ENCODE data around the gene NEDD8. TPM values are rescaled to one million over a fixed set of nuclear protein-coding genes. Genes with fewer than 3 reads are reported as not detected.

NEDD8 gene
- total RNA-seq, 2 donors from 2014 or later, result 126 to 150 TPM

GRCh38 chr14:24213866-24214662 is 18.1 kb downstream of the NEDD8 start:
- H3K4me1 ChIP-seq, result peaks cover 5% of the 10 kb centered on the region
- no peaks in the 10 kb centered on the region for H3K27me3 ChIP-seq
- intact Hi-C loops (cut with DNase I), result no loop called here
- H3K36me3 ChIP-seq, result no peaks in the 10 kb centered on the region
- peak overlapping the region; percentile 68 for H3K4me3 ChIP-seq
- no peak for DNase-seq
- no peak for TF ChIP-seq CTCF (IDR thresholded peaks at IDR 0.05)
- H3K9ac ChIP-seq (ENCODE audit: low read depth in 2 of 2, low read length in 2 of 2), result peak overlapping the region in 1 of 2 donors; percentile 93
- H3K27ac ChIP-seq, result peak overlapping the region; percentile 98
- no peaks in the 10 kb centered on the region for H3K9me3 ChIP-seq

GRCh38 chr14:24212924-24213865 is 19.0 kb downstream of the NEDD8 start, which contains the start of gene CHMP4A:
Gene CHMP4A (minus strand): TSS chr14:24213488. CDS start chr14:24213439, 49 bp downstream.
- intact Hi-C loops (cut with DNase I), result no loop called here

GRCh38 chr14:24211311-24211710 is 20.9 kb downstream of the NEDD8 start:
- DNase-seq, result no peak
- no peak overlapping the region for H3K4me3 ChIP-seq

More at GRCh38 chr14:24212924-24213865, 19.0 kb downstream of the NEDD8 start, which contains the start of gene CHMP4A:
- peaks cover 5% of the 10 kb centered on the region for H3K4me1 ChIP-seq
- H3K36me3 ChIP-seq, result no peaks in the 10 kb centered on the region
- peak within 1 kb of the TSS; percentile 71 to 93 for H3K9ac ChIP-seq (ENCODE audit: low read depth in 2 of 2, low read length in 2 of 2)
- no peaks in the 10 kb centered on the region for H3K27me3 ChIP-seq
- no peak for TF ChIP-seq CTCF (IDR thresholded peaks at IDR 0.05)
- peak; percentile 97 for DNase-seq
- H3K4me3 ChIP-seq, result peak within 1 kb of the TSS; percentile 68
- H3K27ac ChIP-seq, result peak within 1 kb of the TSS; percentile 98
- no peaks in the 10 kb centered on the region for H3K9me3 ChIP-seq

GRCh38 chr14:24207625-24208024 is 24.5 kb downstream of the NEDD8 start:
- Histone ChIP-seq H3K4me3 (no peak overlapping the region), H3K4me1 (no peaks in the 10 kb centered on the region), H3K27ac (no peak overlapping the region), H3K36me3 (no peaks in the 10 kb centered on the region), H3K9me3 (no peaks in the 10 kb centered on the region), H3K27me3 (no peaks in the 10 kb centered on the region), H3K9ac (ENCODE audit: low read depth in 2 of 2, low read length in 2 of 2) (no peak overlapping the region)
- intact Hi-C loops (cut with DNase I), result no loop called here
- no peak for TF ChIP-seq CTCF (IDR thresholded peaks at IDR 0.05)
- no peak for DNase-seq

More at GRCh38 chr14:24211311-24211710, 20.9 kb downstream of the NEDD8 start:
- no peaks in the 10 kb centered on the region for H3K36me3 ChIP-seq
- no peak overlapping the region for H3K9ac ChIP-seq (ENCODE audit: low read depth in 2 of 2, low read length in 2 of 2)
- no peaks in the 10 kb centered on the region for H3K9me3 ChIP-seq
- no peak overlapping the region for H3K27ac ChIP-seq
- peaks cover 5% of the 10 kb centered on the region for H3K4me1 ChIP-seq
- no peak for TF ChIP-seq CTCF (IDR thresholded peaks at IDR 0.05)
- no peaks in the 10 kb centered on the region for H3K27me3 ChIP-seq
- intact Hi-C loops (cut with DNase I), result no loop called here

GRCh38 chr14:24207104-24207551 is 25.0 kb downstream of the NEDD8 start:
- no peak overlapping the region for H3K27ac ChIP-seq
- no peaks in the 10 kb centered on the region for H3K36me3 ChIP-seq

More at GRCh38 chr14:24207104-24207551, 25.0 kb downstream of the NEDD8 start:
- Histone ChIP-seq H3K9ac (ENCODE audit: low read depth in 2 of 2, low read length in 2 of 2) (no peak overlapping the region), H3K4me3 (no peak overlapping the region), H3K27me3 (no peaks in the 10 kb centered on the region), H3K4me1 (no peaks in the 10 kb centered on the region), H3K9me3 (no peaks in the 10 kb centered on the region)
- intact Hi-C loops (cut with DNase I), result no loop called here
- no peak for TF ChIP-seq CTCF (IDR thresholded peaks at IDR 0.05)
- DNase-seq, result no peak
